Middle frontal gyrus (tissue), 1 donor: Measurements from ENCODE around the gene ACAA2.
"Not testable (repeated sequence)": the region's sequence is repeated elsewhere in the genome, so short reads cannot be mapped to it uniquely, and the experiment has no call there.

Experiments used
- DNase-seq: peaks from one replicate; pipeline ENCODE4 v3.0.0-alpha.2; 2015; ENCODE audit warnings: low spot score; ENCODE audit errors: extremely low spot score

Gene ACAA2

GRCh38 chr18:49845629-49846360, 32.5 kb upstream of the ACAA2 start:
- DNase-seq, result no peak

- DNase-seq, result no peak
Observed at GRCh38 chr18:49844903-49845302, 31.6 kb upstream of the ACAA2 start.

GRCh38 chr18:49843778-49844625, 30.7 kb upstream of the ACAA2 start:
- no peak for DNase-seq

- no peak for DNase-seq
Observed at GRCh38 chr18:49843131-49843530, 29.8 kb upstream of the ACAA2 start.

- no peak for DNase-seq
Observed at GRCh38 chr18:49842656-49843055, 29.3 kb upstream of the ACAA2 start.

- DNase-seq, result no peak
Observed at GRCh38 chr18:49841236-49842217, 28.2 kb upstream of the ACAA2 start.

- no peak for DNase-seq
Observed at GRCh38 chr18:49839012-49839411, 25.7 kb upstream of the ACAA2 start.

- DNase-seq, result no peak
Observed at GRCh38 chr18:49838381-49838780, 25.0 kb upstream of the ACAA2 start.

- no peak for DNase-seq
Observed at GRCh38 chr18:49837889-49838288, 24.6 kb upstream of the ACAA2 start.

GRCh38 chr18:49837316-49837835, 24.0 kb upstream of the ACAA2 start:
- not testable (repeated sequence) for DNase-seq

- DNase-seq, result no peak
Observed at GRCh38 chr18:49835405-49835804, 22.1 kb upstream of the ACAA2 start.

GRCh38 chr18:49834258-49834657, 20.9 kb upstream of the ACAA2 start:
- DNase-seq, result no peak

GRCh38 chr18:49833814-49834213, 20.5 kb upstream of the ACAA2 start:
- DNase-seq, result no peak

GRCh38 chr18:49832221-49832647, 18.9 kb upstream of the ACAA2 start:
- no peak for DNase-seq

GRCh38 chr18:49827996-49828395, 14.7 kb upstream of the ACAA2 start:
- no peak for DNase-seq

GRCh38 chr18:49819823-49820671, 6.7 kb upstream of the ACAA2 start:
- DNase-seq, result no peak

- no peak for DNase-seq
Observed at GRCh38 chr18:49819071-49819662, 5.8 kb upstream of the ACAA2 start.

- DNase-seq, result no peak
Observed at GRCh38 chr18:49817947-49818346, 4.6 kb upstream of the ACAA2 start.

GRCh38 chr18:49815927-49816326, 2.6 kb upstream of the ACAA2 start:
- DNase-seq, result no peak

- no peak for DNase-seq
Observed at GRCh38 chr18:49814147-49814499, 790 bp upstream of the ACAA2 start.
